Measurements from ENCODE around the gene ADRM1.

Gene ADRM1

GRCh38 chr20:62345681-62346370, 43.0 kb downstream of the ADRM1 start:
- H3K4me3 ChIP-seq (ENCODE audit: low read depth, low read length): no peak overlapping the region
- no peak for TF ChIP-seq CTCF (IDR thresholded peaks at IDR 0.05)
- no peak overlapping the region for H3K4me2 ChIP-seq (ENCODE audit: low read length)
- no peaks in the 10 kb centered on the region for H3K4me1 ChIP-seq
- no peak overlapping the region for H2AFZ ChIP-seq
- H3K9ac ChIP-seq: no peak overlapping the region
- no peaks in the 10 kb centered on the region for H3K9me3 ChIP-seq (ENCODE audit: control insufficient read depth, low read length)
- no peaks in the 10 kb centered on the region for H3K79me2 ChIP-seq
- no peaks in the 10 kb centered on the region for H3K36me3 ChIP-seq (ENCODE audit: control insufficient read depth, insufficient read depth, low read length)
- no peaks in the 10 kb centered on the region for H3K27me3 ChIP-seq (ENCODE audit: control insufficient read depth, insufficient read depth, low read length)
- no peak overlapping the region for H3K27ac ChIP-seq

GRCh38 chr20:62346398-62347150, 43.8 kb downstream of the ADRM1 start:
- H3K9ac ChIP-seq: no peak overlapping the region
- H3K9me3 ChIP-seq (ENCODE audit: control insufficient read depth, low read length): no peaks in the 10 kb centered on the region
- H3K4me1 ChIP-seq: no peaks in the 10 kb centered on the region
- H3K27ac ChIP-seq: no peak overlapping the region
- no peaks in the 10 kb centered on the region for H3K36me3 ChIP-seq (ENCODE audit: control insufficient read depth, insufficient read depth, low read length)
- no peak for TF ChIP-seq CTCF (IDR thresholded peaks at IDR 0.05)
- H3K4me3 ChIP-seq (ENCODE audit: low read depth, low read length): no peak overlapping the region
- no peak overlapping the region for H3K4me2 ChIP-seq (ENCODE audit: low read length)
- no peak overlapping the region for H2AFZ ChIP-seq
- H3K79me2 ChIP-seq: no peaks in the 10 kb centered on the region
- H3K27me3 ChIP-seq (ENCODE audit: control insufficient read depth, insufficient read depth, low read length): no peaks in the 10 kb centered on the region

- H3K4me1 ChIP-seq: no peaks in the 10 kb centered on the region
- H3K36me3 ChIP-seq (ENCODE audit: control insufficient read depth, insufficient read depth, low read length): no peaks in the 10 kb centered on the region
- no peaks in the 10 kb centered on the region for H3K79me2 ChIP-seq
- H3K27ac ChIP-seq: no peak overlapping the region
- TF ChIP-seq CTCF (IDR thresholded peaks at IDR 0.05): no peak
- H3K9me3 ChIP-seq (ENCODE audit: control insufficient read depth, low read length): no peaks in the 10 kb centered on the region
- no peak overlapping the region for H3K4me3 ChIP-seq (ENCODE audit: low read depth, low read length)
- H2AFZ ChIP-seq: no peak overlapping the region
- no peaks in the 10 kb centered on the region for H3K27me3 ChIP-seq (ENCODE audit: control insufficient read depth, insufficient read depth, low read length)
- H3K9ac ChIP-seq: no peak overlapping the region
- H3K4me2 ChIP-seq (ENCODE audit: low read length): no peak overlapping the region
Observed at GRCh38 chr20:62347151-62347404, 44.3 kb downstream of the ADRM1 start.

- no peaks in the 10 kb centered on the region for H3K4me1 ChIP-seq
- no peaks in the 10 kb centered on the region for H3K9me3 ChIP-seq (ENCODE audit: control insufficient read depth, low read length)
- no peaks in the 10 kb centered on the region for H3K36me3 ChIP-seq (ENCODE audit: control insufficient read depth, insufficient read depth, low read length)
- no peak overlapping the region for H3K4me3 ChIP-seq (ENCODE audit: low read depth, low read length)
- no peak overlapping the region for H2AFZ ChIP-seq
- H3K27me3 ChIP-seq (ENCODE audit: control insufficient read depth, insufficient read depth, low read length): no peaks in the 10 kb centered on the region
- no peak overlapping the region for H3K4me2 ChIP-seq (ENCODE audit: low read length)
- H3K79me2 ChIP-seq: no peaks in the 10 kb centered on the region
- H3K27ac ChIP-seq: no peak overlapping the region
- H3K9ac ChIP-seq: no peak overlapping the region
- TF ChIP-seq CTCF (IDR thresholded peaks at IDR 0.05): no peak
Observed at GRCh38 chr20:62347445-62347844, 44.6 kb downstream of the ADRM1 start.

GRCh38 chr20:62348604-62349003, 45.8 kb downstream of the ADRM1 start:
- no peak overlapping the region for H2AFZ ChIP-seq
- TF ChIP-seq CTCF (IDR thresholded peaks at IDR 0.05): no peak
- H3K9me3 ChIP-seq (ENCODE audit: control insufficient read depth, low read length): no peaks in the 10 kb centered on the region
- no peak overlapping the region for H3K27ac ChIP-seq
- no peak overlapping the region for H3K4me2 ChIP-seq (ENCODE audit: low read length)
- H3K36me3 ChIP-seq (ENCODE audit: control insufficient read depth, insufficient read depth, low read length): no peaks in the 10 kb centered on the region
- no peaks in the 10 kb centered on the region for H3K4me1 ChIP-seq
- no peaks in the 10 kb centered on the region for H3K27me3 ChIP-seq (ENCODE audit: control insufficient read depth, insufficient read depth, low read length)
- H3K9ac ChIP-seq: no peak overlapping the region
- no peak overlapping the region for H3K4me3 ChIP-seq (ENCODE audit: low read depth, low read length)
- no peaks in the 10 kb centered on the region for H3K79me2 ChIP-seq
